Astrocyte (in vitro differentiated cells and primary cell): Measurements from ENCODE around the gene SULF2.

Experiments used
- CTCF ChIP-seq: IDR thresholded peaks from 2 replicates; pipeline ENCODE4 v1.5.1; 2011; ENCODE audit warnings: low read depth, mild to moderate bottlenecking, inconsistent platforms, low read length, moderate library complexity; ENCODE audit not compliant: insufficient read depth
- EZH2 ChIP-seq: IDR thresholded peaks from 2 replicates; pipeline ENCODE4 v1.6.1; 2012; ENCODE audit warnings: mild to moderate bottlenecking, low read length, inconsistent platforms; ENCODE audit not compliant: insufficient read depth

- TF ChIP-seq CTCF (no peak), EZH2 (no peak)
Measured at GRCh38 chr20:47825011-47825762, 39.9 kb upstream of the SULF2 start.
